Endodermal cell (in vitro differentiated cells): Measurements from ENCODE around the gene SERBP1. TPM values are rescaled to one million over a fixed set of nuclear protein-coding genes. Genes with fewer than 3 reads are reported as not detected.

Experiments used
- DNase-seq: peaks from one replicate; pipeline ENCODE4 v3.0.0-alpha.2; 2017
- H3K27ac ChIP-seq: 2 replicates; pipeline ENCODE4 v1.5.1; 2013; ENCODE audit warnings: mild to moderate bottlenecking, low read depth, low read length, moderate library complexity
- H3K27me3 ChIP-seq: 2 replicates; pipeline ENCODE4 v1.6.1; 2013; ENCODE audit warnings: mild to moderate bottlenecking, low read length, moderate library complexity; ENCODE audit not compliant: insufficient read depth, control insufficient read depth, poor library complexity, severe bottlenecking
- H3K36me3 ChIP-seq: 2 replicates; pipeline ENCODE4 v1.7.0; 2013; ENCODE audit warnings: mild to moderate bottlenecking, low read length, moderate library complexity; ENCODE audit not compliant: control insufficient read depth, insufficient read depth
- H3K4me1 ChIP-seq: one replicate; pipeline ENCODE4 v1.7.0; 2013; ENCODE audit warnings: low read length; ENCODE audit not compliant: control insufficient read depth, insufficient read depth
- H3K4me3 ChIP-seq: 2 replicates; pipeline ENCODE4 v1.5.1; 2013; ENCODE audit warnings: mild to moderate bottlenecking, low read length, moderate library complexity
- H3K9ac ChIP-seq: 2 replicates; pipeline ENCODE4 v1.6.1; 2013; ENCODE audit warnings: mild to moderate bottlenecking, low read length, moderate library complexity; ENCODE audit not compliant: poor library complexity, severe bottlenecking; ENCODE audit errors: extremely low read depth
- H3K9me3 ChIP-seq: 2 replicates; pipeline ENCODE4 v1.6.1; 2013; ENCODE audit warnings: mild to moderate bottlenecking, low read length, moderate library complexity; ENCODE audit not compliant: control insufficient read depth
- H3K27ac Mint-ChIP-seq: 2 replicates; pipeline ENCODE4 v1.8.0; 2020; ENCODE audit warnings: mixed read lengths
- H3K27me3 Mint-ChIP-seq: 2 replicates; pipeline ENCODE4 v1.8.0; 2021; ENCODE audit warnings: mild to moderate bottlenecking, mixed read lengths; ENCODE audit not compliant: insufficient read depth
- H3K36me3 Mint-ChIP-seq: 2 replicates; pipeline ENCODE4 v1.8.0; 2020; ENCODE audit warnings: low read depth, mixed read lengths
- H3K4me1 Mint-ChIP-seq: 2 replicates; pipeline ENCODE4 v1.8.0; 2020; ENCODE audit warnings: mixed read lengths
- H3K4me3 Mint-ChIP-seq: 2 replicates; pipeline ENCODE4 v1.8.0; 2020; ENCODE audit warnings: mild to moderate bottlenecking, moderate library complexity, mixed read lengths
- H3K9me3 Mint-ChIP-seq: 2 replicates; pipeline ENCODE4 v1.8.0; 2020; ENCODE audit warnings: mild to moderate bottlenecking, mixed read lengths
- CTCF ChIP-seq: fragments of 200-600 bp; sonication (generic); conservative IDR thresholded peaks from 2 replicates; pipeline ENCODE4 v1.5.0; 2021; ENCODE audit warnings: antibody characterized with exemption, mild to moderate bottlenecking
- WGBS, 2 experiments: methylation state at CpG; one replicate each; pipeline versions ENCODE4 v1.1.5 to v1.1.7; 2013; ENCODE audit warnings: missing lambda C conversion rate in 2 of 2, mixed read lengths in 1 of 2; ENCODE audit not compliant: insufficient coverage in 1 of 2, insufficient read length in 1 of 2; 5-methylcytosine and 5-hydroxymethylcytosine counted together
- total RNA-seq, 2 donors: library from RNA; stranded (reverse); fragmentation: NEBNext Ultra II Directional in 1 of 2; extraction: Animal tissue kit (Norgen Biotek cat#: 25700) in 1 of 2; gene quantifications; 2 replicates in 1 of 2; 3 replicates in 1 of 2; pipeline ENCODE4 v1.2.1, GENCODE V29; 2021

The SERBP1 gene
- total RNA-seq, 2 donors from 2014 or later = 312 to 331 TPM

DNA sequence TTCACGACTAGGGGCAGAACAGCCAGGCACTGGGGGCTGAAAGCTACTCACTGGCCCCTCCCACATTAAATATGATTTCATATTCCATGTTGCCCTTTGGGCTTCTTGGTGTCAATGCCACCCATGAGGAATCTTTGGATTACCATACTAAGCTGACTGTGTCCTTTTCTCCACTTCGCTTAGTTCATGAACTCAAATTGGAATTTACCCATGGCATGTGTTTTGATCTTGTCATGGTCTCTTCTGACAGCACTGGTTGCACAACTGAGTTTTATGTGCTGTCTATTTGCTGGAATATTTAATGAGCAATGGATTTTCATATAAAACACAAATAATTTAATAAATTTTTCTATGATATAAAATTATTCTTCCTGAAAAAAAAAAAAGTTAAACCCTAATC, 59.2 kb downstream of the SERBP1 start:
- TF ChIP-seq CTCF = no peak
- 94 to 100% methylated on average over 2 of the region's 2 CpGs for WGBS, 2 experiments
- H3K27ac ChIP-seq = no peak overlapping the region
- no peak overlapping the region for H3K9ac ChIP-seq
- H3K4me3 Mint-ChIP-seq = no peak overlapping the region
- no peaks in the 10 kb centered on the region for H3K27me3 Mint-ChIP-seq
- H3K36me3 Mint-ChIP-seq = no peaks in the 10 kb centered on the region
- no peak for DNase-seq
- no peaks in the 10 kb centered on the region for H3K9me3 Mint-ChIP-seq
- H3K9me3 ChIP-seq = no peaks in the 10 kb centered on the region
- H3K4me1 Mint-ChIP-seq = no peaks in the 10 kb centered on the region
- no peaks in the 10 kb centered on the region for H3K27me3 ChIP-seq
- no peak overlapping the region for H3K4me3 ChIP-seq
- H3K4me1 ChIP-seq = no peaks in the 10 kb centered on the region
- H3K36me3 ChIP-seq = no peaks in the 10 kb centered on the region
- H3K27ac Mint-ChIP-seq = no peak overlapping the region

- no peaks in the 10 kb centered on the region for H3K27me3 ChIP-seq
- DNase-seq = no peak
- H3K9ac ChIP-seq = no peak overlapping the region
- H3K4me1 ChIP-seq = no peaks in the 10 kb centered on the region
- H3K27ac ChIP-seq = no peak overlapping the region
- Mint-ChIP-seq H3K36me3 (no peaks in the 10 kb centered on the region), H3K27ac (no peak overlapping the region), H3K27me3 (no peaks in the 10 kb centered on the region), H3K4me3 (no peak overlapping the region), H3K9me3 (no peaks in the 10 kb centered on the region), H3K4me1 (no peaks in the 10 kb centered on the region)
- H3K36me3 ChIP-seq = no peaks in the 10 kb centered on the region
- no CpG with 5 or more reads among the region's 1 CpG for WGBS, 2 experiments
- H3K4me3 ChIP-seq = no peak overlapping the region
- H3K9me3 ChIP-seq = no peaks in the 10 kb centered on the region
- TF ChIP-seq CTCF = no peak
Measured at GRCh38 chr1:67368046-67368514, 62.1 kb downstream of the SERBP1 start.

GRCh38 chr1:67367370-67368045, 62.7 kb downstream of the SERBP1 start:
- H3K36me3 ChIP-seq = no peaks in the 10 kb centered on the region
- no peak overlapping the region for H3K9ac ChIP-seq
- Mint-ChIP-seq H3K36me3 (no peaks in the 10 kb centered on the region), H3K27ac (no peak overlapping the region), H3K4me3 (no peak overlapping the region), H3K4me1 (no peaks in the 10 kb centered on the region), H3K9me3 (peaks cover 1% of the 10 kb centered on the region), H3K27me3 (no peaks in the 10 kb centered on the region)
- no peaks in the 10 kb centered on the region for H3K9me3 ChIP-seq
- H3K27ac ChIP-seq = no peak overlapping the region
- H3K27me3 ChIP-seq = no peaks in the 10 kb centered on the region
- 93 to 96% methylated on average over 7 to 8 of the region's 8 CpGs for WGBS, 2 experiments
- DNase-seq = no peak
- H3K4me1 ChIP-seq = no peaks in the 10 kb centered on the region
- TF ChIP-seq CTCF = no peak
- H3K4me3 ChIP-seq = no peak overlapping the region
